Nephron progenitor cell (in vitro differentiated cells): ENCODE data around the gene PDF.

Source experiments
- DNase-seq: peaks from one replicate; pipeline ENCODE4 v3.0.0; 2021
- H3K27ac Mint-ChIP-seq: 2 replicates; pipeline ENCODE4 v1.8.0; 2021; ENCODE audit warnings: mild to moderate bottlenecking, moderate library complexity, mixed read lengths
- H3K27me3 Mint-ChIP-seq: 2 replicates; pipeline ENCODE4 v1.8.0; 2021; ENCODE audit warnings: mild to moderate bottlenecking, low read depth, mixed read lengths; ENCODE audit not compliant: poor library complexity
- H3K36me3 Mint-ChIP-seq: 2 replicates; pipeline ENCODE4 v1.8.0; 2021; ENCODE audit warnings: low read depth, mixed read lengths
- H3K4me1 Mint-ChIP-seq: 2 replicates; pipeline ENCODE4 v1.8.0; 2021; ENCODE audit warnings: mixed read lengths
- H3K4me3 Mint-ChIP-seq: 2 replicates; pipeline ENCODE4 v1.8.0; 2021; ENCODE audit warnings: mild to moderate bottlenecking, moderate library complexity, mixed read lengths
- H3K9me3 Mint-ChIP-seq: 2 replicates; pipeline ENCODE4 v1.8.0; 2021; ENCODE audit warnings: mild to moderate bottlenecking, moderate library complexity, mixed read lengths
- CTCF ChIP-seq: fragments of 200-600 bp; sonication (generic); IDR thresholded peaks from 2 replicates; pipeline ENCODE4 v1.5.0; 2021; ENCODE audit warnings: antibody characterized with exemption

PDF gene

GRCh38 chr16:69318911-69319289 lies 11.5 kb downstream of the PDF start:
- no peak for DNase-seq
- peaks cover 54% of the 10 kb centered on the region for H3K36me3 Mint-ChIP-seq
- H3K27me3 Mint-ChIP-seq: no peaks in the 10 kb centered on the region
- H3K4me3 Mint-ChIP-seq: no peak overlapping the region
- no peak overlapping the region for H3K27ac Mint-ChIP-seq
- no peak for TF ChIP-seq CTCF
- peaks cover 24% of the 10 kb centered on the region for H3K4me1 Mint-ChIP-seq
- H3K9me3 Mint-ChIP-seq: no peaks in the 10 kb centered on the region

GRCh38 chr16:69318177-69318910 lies 12.0 kb downstream of the PDF start:
- H3K4me1 Mint-ChIP-seq: peaks cover 29% of the 10 kb centered on the region
- no peaks in the 10 kb centered on the region for H3K9me3 Mint-ChIP-seq
- H3K27me3 Mint-ChIP-seq: no peaks in the 10 kb centered on the region
- no peak for DNase-seq
- TF ChIP-seq CTCF: no peak
- H3K4me3 Mint-ChIP-seq: no peak overlapping the region
- peaks cover 60% of the 10 kb centered on the region for H3K36me3 Mint-ChIP-seq
- H3K27ac Mint-ChIP-seq: peak overlapping the region; percentile 72

- Mint-ChIP-seq H3K4me1 (peaks cover 29% of the 10 kb centered on the region), H3K36me3 (peaks cover 47% of the 10 kb centered on the region), H3K9me3 (no peaks in the 10 kb centered on the region), H3K27me3 (no peaks in the 10 kb centered on the region), H3K27ac (no peak overlapping the region), H3K4me3 (no peak overlapping the region)
- no peak for TF ChIP-seq CTCF
- no peak for DNase-seq
Measured at GRCh38 chr16:69316595-69317034, 13.8 kb downstream of the PDF start.

GRCh38 chr16:69315486-69316311 lies 14.7 kb downstream of the PDF start:
- no peak for TF ChIP-seq CTCF
- H3K27me3 Mint-ChIP-seq: no peaks in the 10 kb centered on the region
- H3K27ac Mint-ChIP-seq: peak overlapping the region; percentile 80
- H3K36me3 Mint-ChIP-seq: peaks cover 39% of the 10 kb centered on the region
- H3K4me1 Mint-ChIP-seq: peaks cover 23% of the 10 kb centered on the region
- no peak overlapping the region for H3K4me3 Mint-ChIP-seq
- DNase-seq: no peak
- no peaks in the 10 kb centered on the region for H3K9me3 Mint-ChIP-seq

GRCh38 chr16:69314534-69314933 lies 15.9 kb downstream of the PDF start:
- no peak for TF ChIP-seq CTCF
- H3K36me3 Mint-ChIP-seq: peaks cover 41% of the 10 kb centered on the region
- DNase-seq: no peak
- no peaks in the 10 kb centered on the region for H3K9me3 Mint-ChIP-seq
- no peaks in the 10 kb centered on the region for H3K27me3 Mint-ChIP-seq
- no peak overlapping the region for H3K4me3 Mint-ChIP-seq
- H3K4me1 Mint-ChIP-seq: peaks cover 25% of the 10 kb centered on the region
- H3K27ac Mint-ChIP-seq: peak overlapping the region; percentile 88
